ENCODE measurements around the gene CBLN1. TPM values are rescaled to one million over a fixed set of nuclear protein-coding genes. Genes with fewer than 3 reads are reported as not detected.

Gene CBLN1
- total RNA-seq, 1 experiment from 2014 or later: 5.6 TPM

GRCh38 chr16:49312389-49312985 is 30.8 kb upstream of the CBLN1 start:
- Histone ChIP-seq H3K4me1 (ENCODE audit: insufficient read depth, low read length) (no peaks in the 10 kb centered on the region; the same call in 1 of the 2 replicates), H3K4ac (ENCODE audit: low read depth, low read length) (no peak overlapping the region), H3K79me1 (ENCODE audit: insufficient read depth, low read depth, low read length, poor library complexity, severe bottlenecking) (no peaks in the 10 kb centered on the region), H3T11ph (ENCODE audit: low read length) (no peak overlapping the region), H3K9me3 (ENCODE audit: control insufficient read depth, low read depth, low read length) (no peaks in the 10 kb centered on the region), H2AFZ (ENCODE audit: low read length) (no peak overlapping the region), H3K14ac (ENCODE audit: insufficient read depth, low read length) (no peak overlapping the region), H3K27me3 (ENCODE audit: insufficient read depth, low read length) (no peaks in the 10 kb centered on the region), H4K5ac (ENCODE audit: insufficient read length, low read depth, low read length) (no peak overlapping the region), H3K9ac (ENCODE audit: extremely low read depth, insufficient read length, low read length) (no peak overlapping the region), H4K91ac (ENCODE audit: insufficient read length, low read depth, low read length) (no peak overlapping the region), H3K23ac (ENCODE audit: insufficient read length, low read depth, low read length) (no peak overlapping the region), H2BK5ac (ENCODE audit: insufficient read length, low read length) (no peak overlapping the region), H2AK5ac (ENCODE audit: insufficient read length, low read length) (no peak overlapping the region), H3K4me2 (ENCODE audit: insufficient read depth, insufficient read length, low read length) (no peak overlapping the region), H4K8ac (replicated peaks; ENCODE audit: insufficient read length, low read depth, low read length) (no peak overlapping the region), H2BK12ac (ENCODE audit: insufficient read length, low read depth, low read length) (no peak overlapping the region), H3K79me2 (ENCODE audit: insufficient read depth, low read length) (no peaks in the 10 kb centered on the region), H3K27ac (ENCODE audit: insufficient read length, low read depth, low read length) (no peak overlapping the region), H3K23me2 (ENCODE audit: insufficient read length, low read depth, low read length, poor library complexity, severe bottlenecking) (no peaks in the 10 kb centered on the region), H2BK120ac (ENCODE audit: low read depth, low read length, poor library complexity, severe bottlenecking) (no peak overlapping the region), H3K18ac (ENCODE audit: insufficient read length, low read depth, low read length) (no peak overlapping the region), H2BK15ac (ENCODE audit: low read depth, low read length) (no peak overlapping the region), H3K56ac (ENCODE audit: insufficient read length, low read depth, low read length) (no peak overlapping the region), H4K20me1 (ENCODE audit: control insufficient read depth, insufficient read depth, insufficient read length) (no peaks in the 10 kb centered on the region), H2BK20ac (ENCODE audit: low read depth, low read length, poor library complexity, severe bottlenecking) (no peak overlapping the region)
- TF ChIP-seq CTCF (conservative IDR thresholded peaks at IDR 0.05): no peak
- Mint-ChIP-seq H3K27me3 (ENCODE audit: low read depth) (peaks cover 7% of the 10 kb centered on the region), H3K36me3 (ENCODE audit: insufficient read depth in 1 of 3, low read depth in 3 of 3) (no peaks in the 10 kb centered on the region), H3K4me3 (0 out of 5 replicates have a peak overlapping the region, but pooled peaks of 1 of the 2 experiments have one; percentile 49), H3K27ac (no peak overlapping the region), H3K9me3 (no peaks in the 10 kb centered on the region), H3K4me1 (peaks cover 9 to 17% of the 10 kb centered on the region in 2 experiments)
- no peak for DNase-seq
- no CpG with 5 or more reads among the region's 10 CpGs for WGBS (ENCODE audit: extremely low coverage, insufficient read length, low lambda C conversion rate)

All from H9 (cell line).